GM21825 (cell line): ENCODE measurements around the gene STRA6.

Experiments
- ATAC-seq: cut with Tn5 transposase; IDR thresholded peaks from one replicate; pipeline ENCODE4 v1.9.1; 2021; ENCODE audit warnings: mild to moderate bottlenecking, moderate library complexity; ENCODE audit not compliant: unreplicated experiment

STRA6 gene

DNA sequence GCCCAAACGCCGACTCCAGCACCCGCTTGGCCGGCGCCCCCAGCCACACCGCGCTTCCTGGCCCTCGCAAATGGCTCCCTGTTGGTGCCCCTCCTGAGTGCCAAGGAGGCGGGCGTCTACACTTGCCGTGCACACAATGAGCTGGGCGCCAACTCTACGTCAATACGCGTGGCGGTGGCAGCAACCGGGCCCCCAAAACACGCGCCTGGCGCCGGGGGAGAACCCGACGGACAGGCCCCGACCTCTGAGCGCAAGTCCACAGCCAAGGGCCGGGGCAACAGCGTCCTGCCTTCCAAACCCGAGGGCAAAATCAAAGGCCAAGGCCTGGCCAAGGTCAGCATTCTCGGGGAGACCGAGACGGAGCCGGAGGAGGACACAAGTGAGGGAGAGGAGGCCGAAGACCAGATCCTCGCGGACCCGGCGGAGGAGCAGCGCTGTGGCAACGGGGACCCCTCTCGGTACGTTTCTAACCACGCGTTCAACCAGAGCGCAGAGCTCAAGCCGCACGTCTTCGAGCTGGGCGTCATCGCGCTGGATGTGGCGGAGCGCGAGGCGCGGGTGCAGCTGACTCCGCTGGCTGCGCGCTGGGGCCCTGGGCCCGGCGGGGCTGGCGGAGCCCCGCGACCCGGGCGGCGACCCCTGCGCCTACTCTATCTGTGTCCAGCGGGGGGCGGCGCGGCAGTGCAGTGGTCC lies 68.7 kb downstream of the STRA6 start:
- no peak for ATAC-seq

- ATAC-seq: no peak
These were observed 69.6 kb downstream of the STRA6 start for GRCh38 chr15:74132681-74133651.

GRCh38 chr15:74131628-74132413 lies 70.8 kb downstream of the STRA6 start:
- ATAC-seq: no peak

GRCh38 chr15:74130849-74131627 lies 71.5 kb downstream of the STRA6 start:
- ATAC-seq: no peak

DNA sequence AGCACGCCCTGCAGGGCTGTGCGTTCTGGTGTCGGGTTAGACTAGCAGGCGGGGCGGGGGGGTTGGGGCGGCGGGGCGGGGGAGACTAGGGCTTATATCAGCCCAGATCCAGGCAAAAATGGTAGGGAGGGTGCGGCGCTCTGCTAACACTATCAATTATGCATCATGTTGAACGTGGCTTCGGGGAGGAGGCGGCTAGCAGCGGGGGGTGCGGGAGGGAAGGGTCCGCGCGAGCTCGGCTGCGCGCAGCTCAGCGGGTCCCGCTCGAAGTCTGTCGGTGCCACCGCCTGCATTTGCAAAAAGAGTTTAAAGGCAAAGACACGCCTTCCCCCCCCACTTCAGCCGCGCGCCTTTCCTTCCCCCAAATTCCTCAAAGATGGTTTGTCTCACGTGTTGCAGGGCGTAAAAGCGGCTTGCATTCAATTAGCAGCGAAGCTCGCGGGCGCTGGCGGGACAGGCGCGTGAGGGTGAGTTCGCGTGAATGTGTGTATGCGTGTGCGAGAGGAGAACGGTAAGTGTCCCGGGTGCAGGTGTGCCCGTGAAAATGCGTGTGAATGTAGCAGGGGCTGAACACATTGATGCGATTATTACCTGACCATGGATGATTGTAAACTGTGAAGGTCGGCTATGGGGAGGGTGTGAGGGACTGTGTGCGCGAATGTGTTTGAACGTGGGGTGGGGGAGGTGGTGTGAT lies 72.3 kb downstream of the STRA6 start, which contains the start of gene ISLR2:
ISLR2 (plus strand) TSS at position 432 of the 694 bp plus-strand sequence. CDS start 2,169 bp downstream, outside the sequence.
- ATAC-seq: no peak

GRCh38 chr15:74129586-74130154 lies 72.9 kb downstream of the STRA6 start:
- ATAC-seq: no peak
